IPS-18c (cell line): ENCODE results near the gene LYZL2.
"Not testable (repeated sequence)": the region's sequence is repeated elsewhere in the genome, so short reads cannot be mapped to it uniquely, and the experiment has no call there.

Experiments
- H3K4me3 ChIP-seq: 2 replicates; pipeline ENCODE4 v1.7.0; 2013; ENCODE audit warnings: low read depth, mild to moderate bottlenecking, low read length, moderate library complexity; ENCODE audit not compliant: insufficient read depth
- H3K9me3 ChIP-seq: one replicate; pipeline ENCODE4 v1.6.1; 2013; ENCODE audit warnings: mild to moderate bottlenecking, low read length, moderate library complexity; ENCODE audit not compliant: control insufficient read depth, insufficient read depth

The LYZL2 gene

GRCh38 chr10:30644408-30644861 lies 14.9 kb upstream of the LYZL2 start:
- not testable (repeated sequence) for H3K4me3 ChIP-seq

GRCh38 chr10:30643557-30644199 lies 14.1 kb upstream of the LYZL2 start:
- not testable (repeated sequence) for H3K9me3 ChIP-seq, H3K4me3 ChIP-seq

More at GRCh38 chr10:30644408-30644861, 14.9 kb upstream of the LYZL2 start:
- not testable (repeated sequence) for H3K9me3 ChIP-seq

GRCh38 chr10:30642856-30643255 lies 13.3 kb upstream of the LYZL2 start:
- H3K4me3 ChIP-seq, H3K9me3 ChIP-seq: not testable (repeated sequence)

GRCh38 chr10:30639946-30640786 lies 10.6 kb upstream of the LYZL2 start:
- no peaks in the 10 kb centered on the region for H3K9me3 ChIP-seq

GRCh38 chr10:30637881-30638467 lies 8.4 kb upstream of the LYZL2 start:
- H3K4me3 ChIP-seq, result no peak overlapping the region
- no peaks in the 10 kb centered on the region for H3K9me3 ChIP-seq

More at GRCh38 chr10:30639946-30640786, 10.6 kb upstream of the LYZL2 start:
- no peak overlapping the region for H3K4me3 ChIP-seq

- Histone ChIP-seq H3K9me3 (no peaks in the 10 kb centered on the region), H3K4me3 (no peak overlapping the region)
Observed at GRCh38 chr10:30631188-30631587, 1.6 kb upstream of the LYZL2 start.

GRCh38 chr10:30630571-30630970 lies 1.0 kb upstream of the LYZL2 start:
- H3K9me3 ChIP-seq, result no peaks in the 10 kb centered on the region
- no peak overlapping the region for H3K4me3 ChIP-seq

GRCh38 chr10:30628576-30628975 lies 977 bp downstream of the LYZL2 start:
- not testable (repeated sequence) for H3K9me3 ChIP-seq, H3K4me3 ChIP-seq

GRCh38 chr10:30626837-30627236 lies 2.7 kb downstream of the LYZL2 start:
- H3K4me3 ChIP-seq, H3K9me3 ChIP-seq: not testable (repeated sequence)

- H3K4me3 ChIP-seq, H3K9me3 ChIP-seq: not testable (repeated sequence)
Observed at GRCh38 chr10:30626196-30626595, 3.4 kb downstream of the LYZL2 start.

- no peaks in the 10 kb centered on the region for H3K9me3 ChIP-seq
Observed at GRCh38 chr10:30625080-30625479, 4.5 kb downstream of the LYZL2 start.

GRCh38 chr10:30619966-30620365 lies 9.6 kb downstream of the LYZL2 start:
- no peaks in the 10 kb centered on the region for H3K9me3 ChIP-seq
- H3K4me3 ChIP-seq, result no peak overlapping the region

More at GRCh38 chr10:30625080-30625479, 4.5 kb downstream of the LYZL2 start:
- no peak overlapping the region for H3K4me3 ChIP-seq

GRCh38 chr10:30617070-30617469 lies 12.5 kb downstream of the LYZL2 start:
- Histone ChIP-seq H3K4me3 (no peak overlapping the region), H3K9me3 (no peaks in the 10 kb centered on the region)

- not testable (repeated sequence) for H3K4me3 ChIP-seq, H3K9me3 ChIP-seq
Observed at GRCh38 chr10:30611041-30611440, 18.5 kb downstream of the LYZL2 start.

- H3K9me3 ChIP-seq, result no peaks in the 10 kb centered on the region
- no peak overlapping the region for H3K4me3 ChIP-seq
Observed at GRCh38 chr10:30607814-30608213, 21.7 kb downstream of the LYZL2 start.

GRCh38 chr10:30606313-30606712 lies 23.2 kb downstream of the LYZL2 start:
- Histone ChIP-seq H3K9me3 (no peaks in the 10 kb centered on the region), H3K4me3 (no peak overlapping the region)

GRCh38 chr10:30605341-30606121 lies 24.0 kb downstream of the LYZL2 start:
- not testable (repeated sequence) for H3K4me3 ChIP-seq, H3K9me3 ChIP-seq
